Measurements from ENCODE around the gene IL2RG.

IL2RG gene

GRCh38 chrX:71105628-71106027 lies 5.7 kb downstream of the IL2RG start:
- POLR2A ChIA-PET, result no interaction called here

GRCh38 chrX:71103110-71103983 lies 8.0 kb downstream of the IL2RG start:
- DNase-seq (ENCODE audit: low read depth, low spot score), result no peak
- no peak overlapping the region for H3K4me3 ChIP-seq (ENCODE audit: low read depth, low read length)
- CTCF ChIA-PET, result interaction anchor here (1.8 kb wide), 1 partner anchor 26 kb away, joined by 4 read pairs; no protein-coding TSS in a partner anchor
- TF ChIP-seq CTCF (IDR thresholded peaks at IDR 0.05; ENCODE audit: insufficient read depth, low read length, missing control alignments), result no peak
- POLR2A ChIA-PET, result interaction anchor here (1.9 kb wide), 1 partner anchor 15 kb away, joined by 5 read pairs; the partner anchor contains the start of gene MED12

More at GRCh38 chrX:71105628-71106027, 5.7 kb downstream of the IL2RG start:
- no peak overlapping the region for H3K4me3 ChIP-seq (ENCODE audit: low read depth, low read length)
- TF ChIP-seq CTCF (IDR thresholded peaks at IDR 0.05; ENCODE audit: insufficient read depth, low read length, missing control alignments), result no peak
- CTCF ChIA-PET, result no interaction called here
- no peak for DNase-seq (ENCODE audit: low read depth, low spot score)

- no peak for TF ChIP-seq CTCF (IDR thresholded peaks at IDR 0.05; ENCODE audit: insufficient read depth, low read length, missing control alignments)
- CTCF ChIA-PET, result interaction anchor here (1.8 kb wide), 1 partner anchor 27 kb away, joined by 4 read pairs; no protein-coding TSS in a partner anchor
- H3K4me3 ChIP-seq (ENCODE audit: low read depth, low read length), result no peak overlapping the region
- POLR2A ChIA-PET, result interaction anchor here (1.9 kb wide), 1 partner anchor 16 kb away, joined by 5 read pairs; the partner anchor contains the start of gene MED12
- no peak for DNase-seq (ENCODE audit: low read depth, low spot score)
Observed at GRCh38 chrX:71102292-71102691, 9.1 kb downstream of the IL2RG start.

- TF ChIP-seq CTCF (IDR thresholded peaks at IDR 0.05; ENCODE audit: insufficient read depth, low read length, missing control alignments), result no peak
- ChIA-PET CTCF (interaction anchor here (0.8 to 3.4 kb wide), 4 partner anchors 12 to 29 kb away, joined by 3 to 15 read pairs (median 10); partner anchors contain the start of genes IL2RG and MED12), POLR2A (interaction anchor here (0.7 kb wide), 1 partner anchor 29 kb away, joined by 3 read pairs; no protein-coding TSS in a partner anchor)
- DNase-seq (ENCODE audit: low read depth, low spot score), result no peak
- no peak overlapping the region for H3K4me3 ChIP-seq (ENCODE audit: low read depth, low read length)
Observed at GRCh38 chrX:71100581-71101505, 10.5 kb downstream of the IL2RG start.

- TF ChIP-seq CTCF (IDR thresholded peaks at IDR 0.05; ENCODE audit: insufficient read depth, low read length, missing control alignments), result no peak
- no peak for DNase-seq (ENCODE audit: low read depth, low spot score)
- CTCF ChIA-PET, result interaction anchor here (0.9 to 3.4 kb wide), 7 partner anchors 9 to 78 kb away, joined by 3 to 15 read pairs (median 5); partner anchors contain the start of genes IL2RG and MED12
- POLR2A ChIA-PET, result no interaction called here
- H3K4me3 ChIP-seq (ENCODE audit: low read depth, low read length), result no peak overlapping the region
Observed at GRCh38 chrX:71099736-71100135, 11.6 kb downstream of the IL2RG start.

Measured in AG04449 (cell line).